Activated naive CD8-positive, alpha-beta T cell treated with anti-CD3 and anti-CD28 coated beads, Interleukin-2, amount 50 U/mL, for 16 hours (primary cell): Measurements from ENCODE around the gene FAAH.
A peak's percentile ranks its signal among the peaks of the same experiment; 100 is the strongest.
"Not testable (repeated sequence)": the region's sequence is repeated elsewhere in the genome, so short reads cannot be mapped to it uniquely, and the experiment has no call there.

Experiments used
- DNase-seq: peaks from one replicate; pipeline ENCODE4 v3.0.0-alpha.2; 2020; ENCODE audit warnings: low read depth, low spot score

FAAH gene

DNA sequence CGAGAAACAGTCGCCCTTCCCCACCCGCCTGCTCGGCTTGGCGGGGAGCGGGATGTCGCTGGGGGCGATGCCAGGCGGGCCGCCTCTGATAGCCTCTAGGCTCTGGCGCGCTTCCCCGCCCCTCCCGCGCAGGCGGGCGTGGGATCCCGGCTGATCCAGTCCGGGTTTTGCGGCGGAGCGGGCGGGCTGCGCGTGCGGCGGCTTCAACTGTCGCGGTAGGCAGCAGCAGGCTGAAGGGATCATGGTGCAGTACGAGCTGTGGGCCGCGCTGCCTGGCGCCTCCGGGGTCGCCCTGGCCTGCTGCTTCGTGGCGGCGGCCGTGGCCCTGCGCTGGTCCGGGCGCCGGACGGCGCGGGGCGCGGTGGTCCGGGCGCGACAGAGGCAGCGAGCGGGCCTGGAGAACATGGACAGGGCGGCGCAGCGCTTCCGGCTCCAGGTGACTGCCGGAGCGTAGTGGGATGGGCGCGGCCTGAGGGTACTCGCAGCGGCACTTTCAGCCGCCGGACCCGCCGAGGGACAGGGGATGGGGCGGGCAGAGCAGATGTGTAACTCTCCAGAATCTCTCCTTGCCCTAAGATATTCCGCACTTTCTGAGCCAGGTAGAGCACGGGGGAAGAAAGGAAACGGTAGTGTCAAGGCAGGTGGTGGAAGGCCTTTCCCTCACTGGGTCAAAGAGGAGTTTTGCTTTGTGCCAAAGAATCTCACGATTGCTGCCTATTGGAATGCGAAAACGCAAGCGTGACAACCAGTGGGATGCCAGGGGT, at the start of gene FAAH:
Gene FAAH (plus strand): TSS at position 210 of the 764 bp plus-strand sequence. CDS start 32 bp downstream, at position 242.
- peak; percentile 15 for DNase-seq

DNA sequence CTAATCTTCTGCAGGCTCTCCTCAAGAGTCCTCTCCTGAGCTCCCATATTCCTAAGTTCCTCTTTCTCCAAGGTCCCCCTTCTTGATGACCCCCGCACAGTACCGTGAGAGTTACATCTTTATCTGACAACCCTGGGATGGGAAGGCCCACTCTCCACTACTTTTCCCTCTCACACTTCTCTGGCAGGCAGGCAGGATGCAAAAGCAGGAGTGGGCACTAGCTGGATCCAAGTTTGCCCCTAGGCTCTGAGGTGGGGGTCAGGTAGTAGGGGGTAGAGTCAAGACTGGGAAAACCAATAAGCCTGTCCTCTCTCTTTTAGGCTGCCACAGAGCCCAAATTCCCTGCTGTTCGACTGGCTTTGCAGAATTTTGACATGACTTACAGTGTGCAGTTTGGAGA, 49.6 kb upstream of the FAAH start:
- no peak for DNase-seq

DNA sequence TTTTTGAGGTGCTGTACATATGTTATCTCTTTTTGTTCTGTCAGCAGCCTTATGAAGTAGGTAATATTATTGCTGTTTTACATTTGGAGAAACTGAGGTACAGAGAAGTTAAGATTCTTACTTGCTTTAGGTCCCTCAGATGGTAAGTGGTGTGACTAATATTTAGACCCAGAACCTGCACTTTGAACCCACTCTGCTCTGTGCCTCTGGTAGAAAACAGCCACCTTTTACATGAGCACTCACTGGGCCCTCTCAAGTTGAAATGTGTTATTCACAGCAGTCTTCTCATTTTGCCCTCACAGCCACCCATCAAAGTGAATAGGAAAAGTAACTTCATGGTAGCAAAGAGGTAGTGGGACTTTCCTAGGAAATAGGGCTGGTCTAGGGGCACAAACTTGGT, 48.8 kb upstream of the FAAH start:
- no peak for DNase-seq

DNA sequence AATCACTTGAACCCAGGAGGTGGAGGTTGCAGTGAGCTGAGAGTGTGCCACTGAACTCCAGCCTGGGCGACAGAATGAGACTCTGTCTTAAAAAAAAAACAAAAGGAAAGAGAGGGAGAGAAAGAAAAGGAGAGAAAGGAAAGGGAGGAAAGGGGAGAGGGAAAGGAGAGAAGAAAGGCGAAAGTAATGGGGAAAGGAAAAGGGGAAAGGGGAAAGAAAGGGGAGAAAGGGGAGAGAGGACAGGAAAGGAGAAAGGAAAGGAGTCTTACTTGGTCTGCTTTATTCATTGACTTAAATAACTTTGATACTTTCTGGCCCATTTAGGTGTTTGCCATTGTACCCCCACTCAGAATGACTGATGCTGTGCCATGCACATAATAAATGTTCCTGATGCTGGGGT, 41.8 kb upstream of the FAAH start:
- DNase-seq = no peak

DNA sequence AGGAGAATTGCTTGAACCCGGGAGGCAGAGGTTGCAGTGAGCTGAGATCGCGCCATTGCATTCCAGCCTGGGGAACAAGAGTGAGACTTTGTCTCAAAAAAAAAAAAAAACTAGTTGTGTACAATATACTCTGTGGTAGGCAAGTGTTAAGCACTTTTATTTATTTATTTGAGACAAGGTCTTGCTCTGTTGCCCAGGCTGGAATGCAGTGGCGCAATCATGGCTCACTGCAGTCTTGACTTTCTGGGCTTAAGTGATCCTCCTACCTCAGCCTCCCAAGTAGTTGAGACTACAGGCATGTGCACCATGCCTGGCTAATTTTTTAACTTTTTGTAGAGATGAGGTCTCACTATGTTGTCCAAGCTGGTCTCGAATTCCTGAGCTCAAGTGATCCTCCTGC, 38.2 kb upstream of the FAAH start:
- DNase-seq = not testable (repeated sequence)

DNA sequence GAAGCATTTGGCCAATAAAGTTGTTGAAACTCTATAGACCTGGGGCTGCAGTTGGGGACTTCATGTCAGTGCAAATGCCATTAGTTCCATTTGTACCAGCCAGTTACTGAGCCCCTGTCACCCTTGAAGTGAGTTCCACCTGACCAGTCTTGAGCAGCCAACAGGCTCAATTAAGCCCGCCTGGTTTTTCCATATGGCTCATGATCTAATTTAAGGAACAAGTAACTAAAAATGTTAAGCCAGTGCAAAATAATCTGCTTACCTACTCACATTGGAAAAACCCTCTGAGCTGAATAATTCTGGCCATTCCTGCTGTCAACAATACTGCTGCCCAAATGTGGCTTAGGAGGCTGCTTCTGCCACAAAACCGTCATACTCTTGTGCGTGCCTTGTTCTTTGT, 32.0 kb upstream of the FAAH start:
- no peak for DNase-seq

DNA sequence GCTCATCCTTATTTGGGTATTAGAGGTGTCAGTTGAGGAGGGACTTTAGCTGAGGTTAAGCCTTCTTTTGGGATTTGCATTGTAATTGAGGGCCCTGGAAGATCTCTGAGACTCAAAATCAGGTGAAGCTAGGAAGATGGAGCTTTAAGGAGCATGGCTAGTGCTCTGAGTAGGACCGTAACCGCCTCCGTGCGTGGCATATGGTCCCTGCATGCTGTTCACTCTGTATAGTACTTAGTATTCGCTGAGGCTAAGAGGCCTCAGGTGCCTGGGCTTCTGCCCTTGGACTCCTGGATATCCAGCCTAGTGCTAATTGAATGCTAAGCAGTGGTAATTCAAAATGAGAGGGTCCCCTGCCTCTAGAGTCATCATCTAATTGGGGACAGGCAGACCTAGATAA, 31.0 kb upstream of the FAAH start:
- no peak for DNase-seq

DNA sequence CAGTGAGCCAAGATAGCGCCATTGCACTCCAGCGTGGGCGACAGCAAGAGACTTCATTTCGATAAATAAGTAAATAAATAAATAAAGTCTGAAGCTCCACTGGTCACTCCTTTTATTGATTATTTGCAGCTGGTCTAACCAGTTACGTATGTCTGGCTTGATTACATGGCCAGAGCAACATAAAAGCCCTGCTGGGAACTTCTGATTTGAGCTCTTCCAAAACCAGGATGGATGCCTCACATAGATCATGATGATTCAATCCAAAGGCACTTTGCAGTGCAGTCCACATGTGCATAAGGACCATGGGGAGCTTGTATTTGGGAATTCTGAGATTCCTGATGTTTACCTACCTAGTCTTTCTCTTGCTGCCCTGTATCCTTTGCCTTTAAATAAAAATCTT, 29.5 kb upstream of the FAAH start:
- DNase-seq = no peak

DNA sequence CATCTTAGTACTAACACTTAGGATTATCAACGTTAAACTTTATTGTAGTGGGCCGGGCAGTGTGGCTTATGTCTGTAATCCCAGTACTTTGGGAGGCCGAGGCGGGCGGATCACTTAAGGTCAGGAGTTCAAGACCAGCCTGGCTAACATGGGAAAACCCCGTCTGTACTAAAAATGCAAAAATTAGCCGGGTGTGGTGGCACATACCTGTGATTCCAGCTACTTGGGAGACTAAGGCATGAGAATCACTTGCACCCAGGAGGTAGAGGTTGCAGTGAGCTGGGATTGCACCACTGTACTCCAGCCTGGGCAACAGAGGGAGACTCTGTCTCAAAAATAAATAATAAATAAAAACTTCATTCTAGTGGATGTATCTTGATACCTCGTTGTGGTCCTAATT, 28.3 kb upstream of the FAAH start:
- not testable (repeated sequence) for DNase-seq

DNA sequence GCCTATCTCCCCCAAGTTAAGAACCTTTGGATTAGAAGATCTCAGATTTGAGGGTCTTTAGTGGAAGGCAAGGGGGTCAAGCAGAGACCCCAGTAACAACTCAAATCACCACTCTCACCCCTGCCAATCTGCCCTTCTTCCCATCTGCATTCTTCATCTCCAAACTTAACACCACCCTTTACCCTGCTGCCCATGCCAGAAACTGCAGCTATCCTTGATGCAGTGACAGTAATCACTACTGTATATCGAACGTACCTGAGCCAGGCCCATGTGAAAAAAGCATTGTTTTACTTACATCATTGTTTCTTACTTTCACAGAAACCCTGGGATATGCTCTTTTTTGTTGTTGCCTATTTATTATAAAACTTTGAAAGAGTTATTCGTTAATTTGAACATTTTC, 27.0 kb upstream of the FAAH start:
- no peak for DNase-seq

DNA sequence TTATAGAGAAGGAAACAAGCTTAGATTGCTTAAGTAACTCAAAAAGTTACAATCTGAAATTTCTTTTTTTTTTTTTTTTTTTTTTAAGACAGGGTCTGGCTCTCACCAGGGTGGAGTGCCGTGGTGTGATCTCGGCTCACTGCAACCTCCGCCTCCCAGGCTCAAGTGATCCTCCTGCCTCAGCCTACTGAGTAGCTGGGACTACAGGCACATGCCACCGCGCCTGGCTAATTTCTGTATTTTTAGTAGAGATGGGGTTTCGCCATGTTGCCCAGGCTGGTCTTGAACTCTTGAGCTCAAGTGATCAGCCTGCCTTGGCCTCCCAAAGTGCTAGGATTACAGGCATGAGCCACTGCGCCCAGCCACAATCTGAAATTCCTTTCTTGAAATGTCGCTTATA, 26.4 kb upstream of the FAAH start:
- not testable (repeated sequence) for DNase-seq

DNA sequence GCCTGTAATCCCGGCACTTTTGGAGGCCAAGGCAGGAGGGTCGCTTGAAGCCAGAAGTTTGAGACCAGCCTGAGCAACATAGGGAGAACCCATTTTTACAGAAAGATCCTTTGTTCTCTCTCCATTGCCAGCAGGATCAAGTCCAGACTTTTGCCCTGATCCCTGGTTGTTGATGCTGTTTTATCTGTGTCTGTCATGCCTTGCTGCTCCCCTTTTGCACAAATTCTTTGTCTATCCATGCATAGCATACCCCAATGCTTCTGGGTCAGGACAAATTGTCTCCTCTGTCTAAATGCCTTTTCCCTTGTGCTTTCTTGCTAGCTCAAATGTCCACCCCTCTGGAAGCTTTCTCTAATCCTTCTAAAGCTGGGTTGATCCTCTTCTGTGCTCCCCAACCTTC, 25.3 kb upstream of the FAAH start:
- no peak for DNase-seq

DNA sequence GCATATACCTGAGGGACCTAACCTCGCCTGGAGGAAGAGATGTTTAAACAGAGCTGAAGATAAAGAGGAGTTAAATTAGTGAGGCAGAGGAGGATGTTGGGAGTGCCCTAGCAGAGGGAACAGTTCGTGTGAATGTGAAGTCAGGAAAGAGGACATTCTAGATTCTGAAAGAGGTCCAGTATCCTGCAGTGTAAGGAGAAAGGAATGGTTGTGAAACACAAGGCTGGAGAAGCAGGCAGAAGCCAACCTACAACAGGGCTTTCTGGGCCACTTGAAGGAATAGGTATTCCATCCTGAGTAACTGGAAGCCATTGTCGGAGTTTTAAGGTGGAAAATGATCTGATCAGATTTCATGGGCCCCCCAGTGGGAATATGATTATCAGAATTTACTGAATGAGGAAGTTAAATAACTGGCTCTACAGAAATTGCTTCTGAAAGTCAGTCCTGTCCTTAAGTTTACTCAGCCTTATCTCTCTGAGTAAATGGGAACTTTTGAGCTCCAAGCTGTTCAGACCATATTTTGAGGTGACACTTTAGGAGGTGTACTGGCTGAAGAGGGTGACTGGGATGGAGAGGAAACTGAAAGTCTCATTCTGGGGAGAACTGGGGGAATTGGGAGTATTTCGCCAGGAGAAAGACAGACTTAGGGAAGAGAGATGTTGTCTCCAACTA, 24.4 kb upstream of the FAAH start:
- no peak for DNase-seq

DNA sequence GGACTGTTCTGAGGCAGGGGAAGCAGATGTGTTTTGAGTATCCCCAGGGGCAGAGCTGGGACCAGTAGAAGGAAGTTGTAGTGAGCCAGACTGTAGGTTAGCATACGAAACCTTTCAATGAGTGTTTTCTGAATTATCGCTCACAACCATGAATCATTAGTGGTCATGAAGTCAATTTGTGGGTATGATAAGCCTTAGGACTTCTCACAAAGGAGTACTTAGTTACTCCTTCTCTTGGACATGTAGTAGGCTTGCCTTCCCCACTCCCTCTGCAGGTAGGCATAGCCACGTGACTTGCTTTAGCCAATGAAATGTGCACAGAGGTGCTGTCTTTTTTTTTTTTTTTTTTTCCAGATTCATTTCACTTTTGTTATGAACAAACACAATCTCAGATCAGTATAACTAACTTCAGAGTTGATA, 23.9 kb upstream of the FAAH start:
- no peak for DNase-seq

DNA sequence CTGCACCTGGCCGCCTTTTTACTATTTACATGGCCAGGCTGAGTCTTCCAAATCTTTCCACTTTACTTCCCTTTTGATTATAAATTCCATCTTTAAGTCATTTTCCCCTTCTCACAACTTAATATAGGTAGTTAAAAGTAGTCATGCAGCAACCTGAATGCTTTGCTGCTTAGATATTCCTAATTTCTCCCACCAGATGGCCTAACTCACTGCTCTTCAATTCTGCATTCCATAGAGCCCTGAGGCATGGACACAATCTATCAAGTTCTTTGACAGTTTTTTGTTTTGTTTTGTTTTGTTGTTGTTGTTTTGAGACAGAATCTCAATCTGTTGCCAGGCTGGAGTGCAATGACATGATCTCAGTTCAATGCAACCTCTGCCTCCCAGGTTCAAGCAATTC, 21.7 kb upstream of the FAAH start:
- no peak for DNase-seq

DNA sequence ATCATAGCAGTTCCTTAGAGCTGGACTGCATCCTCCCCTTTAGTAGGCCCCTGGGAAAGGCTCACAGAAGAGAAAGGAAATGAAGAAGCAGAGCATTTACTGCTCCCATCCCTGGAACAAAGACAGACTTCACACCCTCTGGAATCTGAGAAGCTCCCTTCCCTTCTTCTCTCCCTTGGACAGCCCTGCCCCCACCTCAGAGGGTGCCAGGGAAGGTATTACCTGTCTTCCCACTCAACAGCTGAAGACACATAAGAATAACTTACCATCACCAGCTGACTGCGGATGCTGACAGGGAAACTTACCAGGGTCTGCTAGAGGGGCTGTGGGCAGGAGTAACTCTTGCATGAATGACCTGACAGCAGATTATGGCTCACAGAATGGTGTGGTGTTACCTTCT, 14.1 kb upstream of the FAAH start:
- no peak for DNase-seq

DNA sequence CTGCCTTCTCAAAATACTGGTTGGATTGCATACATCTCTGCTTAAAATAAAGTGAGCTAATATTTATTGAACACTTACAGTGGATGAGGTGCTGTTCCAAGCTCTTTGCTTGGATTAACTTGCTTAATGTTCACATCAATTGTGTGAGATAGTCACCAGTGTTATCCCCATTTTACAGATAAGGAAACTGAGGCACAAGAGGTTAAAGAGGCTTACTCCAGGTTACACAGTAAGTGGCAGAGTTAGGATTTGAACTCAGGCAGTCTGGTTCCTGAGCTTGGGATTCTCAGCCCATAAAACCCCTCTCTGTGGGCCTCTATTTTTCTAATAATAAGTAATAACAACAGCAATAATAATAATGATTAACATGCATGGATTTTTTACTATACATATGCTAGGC, 13.6 kb upstream of the FAAH start:
- no peak for DNase-seq

DNA sequence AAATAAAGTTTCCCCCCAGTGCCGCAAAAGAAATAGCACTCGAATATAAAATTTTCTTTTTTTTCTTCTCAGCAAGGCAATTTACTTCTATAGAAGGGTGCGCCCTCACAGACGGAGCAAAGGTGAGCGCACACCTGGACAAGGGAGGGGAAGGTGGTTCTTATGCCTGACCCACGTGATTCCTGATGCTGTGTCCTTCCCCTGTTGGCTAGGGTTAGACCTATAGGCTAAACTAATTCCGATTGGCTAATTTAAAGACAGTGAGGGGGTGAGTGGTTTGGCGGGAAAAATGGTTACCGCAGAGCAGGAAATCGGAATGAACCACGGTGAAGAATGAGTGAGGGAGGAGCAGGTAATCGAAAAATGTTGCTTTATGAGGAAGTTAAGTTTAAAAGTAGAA, 607 bp upstream of the FAAH start:
- DNase-seq = no peak

DNA sequence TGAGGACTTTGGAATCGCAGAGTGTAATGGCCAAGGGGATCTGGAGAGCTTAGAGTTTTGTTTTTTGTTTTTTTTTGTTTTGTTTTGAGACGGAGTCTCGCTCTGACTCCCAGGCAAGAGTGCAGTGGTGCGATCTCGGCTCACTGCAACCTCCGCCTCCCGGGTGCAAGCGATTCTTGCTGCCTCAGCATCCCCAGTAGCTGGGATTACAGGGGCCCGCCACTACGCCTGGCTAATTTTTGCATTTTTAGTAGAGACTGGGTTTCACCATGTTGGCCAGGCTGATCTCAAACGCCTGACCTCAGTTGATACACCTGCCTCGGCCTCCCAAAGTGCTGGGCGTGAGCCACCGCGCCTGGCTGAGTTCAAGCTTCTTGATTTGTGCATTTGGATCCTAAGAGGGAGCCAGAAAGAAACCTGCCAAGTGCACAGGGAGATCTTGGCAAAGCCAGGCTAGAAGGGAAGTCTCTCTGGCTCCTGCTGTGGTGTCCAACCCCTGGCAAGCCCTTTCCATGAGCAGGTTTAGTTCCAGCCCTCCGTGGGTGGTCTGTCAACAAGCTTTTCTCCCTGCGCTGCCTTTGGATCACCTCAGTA, 852 bp downstream of the FAAH start:
- no peak for DNase-seq

DNA sequence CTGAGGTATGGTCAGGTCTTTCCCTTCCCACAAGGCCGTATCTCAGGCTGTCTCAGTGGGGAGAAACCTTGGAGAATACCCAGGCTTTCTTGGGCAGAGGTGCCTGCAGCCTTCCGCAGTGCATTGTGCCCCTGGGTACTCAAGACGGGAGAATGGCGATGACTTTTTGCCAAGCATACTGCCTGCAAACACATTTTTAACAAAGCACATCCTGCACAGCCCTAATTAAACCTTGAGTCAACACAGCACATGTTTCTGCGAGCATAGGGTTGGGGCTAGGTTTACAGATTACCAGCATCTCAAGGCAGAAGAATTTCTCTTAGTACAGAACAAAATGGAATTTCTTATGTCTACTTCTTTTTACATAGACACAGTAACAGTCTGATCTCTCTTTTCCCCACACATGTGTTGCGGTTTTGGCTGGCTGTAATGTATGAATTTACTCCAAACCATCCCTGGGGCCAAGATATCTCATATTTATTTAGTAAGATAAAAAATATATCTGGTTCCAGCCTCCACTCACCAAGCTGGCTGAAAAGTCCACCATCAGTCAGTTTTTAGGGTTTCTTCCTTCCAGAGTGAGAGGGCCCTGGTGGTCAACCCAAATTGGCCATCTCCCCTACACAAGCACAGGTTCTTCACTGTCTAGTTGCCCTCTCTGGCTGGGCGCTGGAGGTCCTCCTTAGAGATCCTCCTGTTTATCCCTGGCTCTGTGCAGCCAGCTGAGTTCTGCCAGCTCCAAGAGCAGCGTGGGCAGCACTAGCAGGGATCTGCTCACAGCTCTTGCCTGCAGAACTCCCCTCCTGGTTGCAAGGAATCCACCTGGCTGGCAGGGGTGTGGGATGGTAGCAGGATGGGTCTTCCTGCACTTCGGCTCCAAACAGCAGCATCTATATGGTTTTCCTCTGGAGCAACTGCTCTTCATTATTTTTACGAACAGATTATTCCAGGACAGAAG, 2.6 kb downstream of the FAAH start:
- no peak for DNase-seq

DNA sequence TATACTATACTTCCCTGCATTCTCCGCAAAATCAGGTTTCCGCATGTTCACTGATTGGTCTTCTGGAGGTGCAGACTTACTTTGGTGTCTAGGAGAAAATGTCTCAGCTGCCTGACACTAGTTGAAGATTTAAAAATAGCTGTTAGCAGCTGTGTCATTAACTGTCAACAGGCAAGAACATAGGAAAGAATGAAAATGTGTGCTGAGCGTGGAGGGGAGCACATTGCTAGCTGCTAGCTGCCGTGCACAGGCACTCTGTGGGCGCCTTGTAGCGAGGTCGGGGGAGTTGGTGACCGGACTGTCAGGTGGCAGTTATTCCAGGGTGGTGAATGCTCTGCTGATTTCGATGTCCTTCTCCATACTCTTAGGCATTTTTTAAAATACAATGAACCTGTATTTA, 5.2 kb downstream of the FAAH start:
- no peak for DNase-seq

DNA sequence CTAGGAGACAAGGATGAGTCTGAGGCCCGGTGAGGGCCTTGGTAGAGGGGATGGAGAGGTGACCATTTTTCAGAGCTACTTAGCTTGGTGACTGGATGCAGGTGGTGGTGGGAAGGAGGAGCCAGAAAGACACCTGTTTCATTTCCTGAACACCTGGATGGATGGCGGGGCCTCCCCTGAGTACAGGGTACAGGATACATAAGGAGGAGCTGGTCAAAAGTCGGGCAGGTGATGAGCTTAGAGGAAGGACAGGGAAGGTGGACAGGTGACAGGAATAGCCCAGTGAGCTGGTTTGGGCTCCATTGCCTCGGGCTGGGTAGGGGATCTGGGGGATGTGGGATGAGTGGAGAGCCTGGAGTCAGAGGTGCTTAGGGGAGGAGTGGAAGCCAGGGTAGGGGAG, 6.3 kb downstream of the FAAH start:
- DNase-seq = no peak
